ENCODE results near the gene PGD.
"Not testable (repeated sequence)": the region's sequence is repeated elsewhere in the genome, so short reads cannot be mapped to it uniquely, and the experiment has no call there.

- TF ChIP-seq MTA3 (CRISPR knock-in tag; IDR thresholded peaks at IDR 0.05); HDAC2 (CRISPR knock-in tag; IDR thresholded peaks at IDR 0.05); KDM1A (CRISPR knock-in tag; IDR thresholded peaks at IDR 0.05); BRCA1 (CRISPR knock-in tag; IDR thresholded peaks at IDR 0.05); TOE1 (CRISPR knock-in tag; IDR thresholded peaks at IDR 0.05); ZKSCAN1 (IDR thresholded peaks at IDR 0.05; ENCODE audit: low read length); YY1 (IDR thresholded peaks at IDR 0.05; ENCODE audit: insufficient read depth, insufficient replicate concordance, low read depth, low read length); ZNF274 (CRISPR knock-in tag; IDR thresholded peaks at IDR 0.05); CHD2 (IDR thresholded peaks at IDR 0.05; ENCODE audit: low read depth, low read length); SRF (IDR thresholded peaks at IDR 0.05; ENCODE audit: low read depth, low read length): not testable (repeated sequence)
- TF ChIP-seq, protein P1, sequence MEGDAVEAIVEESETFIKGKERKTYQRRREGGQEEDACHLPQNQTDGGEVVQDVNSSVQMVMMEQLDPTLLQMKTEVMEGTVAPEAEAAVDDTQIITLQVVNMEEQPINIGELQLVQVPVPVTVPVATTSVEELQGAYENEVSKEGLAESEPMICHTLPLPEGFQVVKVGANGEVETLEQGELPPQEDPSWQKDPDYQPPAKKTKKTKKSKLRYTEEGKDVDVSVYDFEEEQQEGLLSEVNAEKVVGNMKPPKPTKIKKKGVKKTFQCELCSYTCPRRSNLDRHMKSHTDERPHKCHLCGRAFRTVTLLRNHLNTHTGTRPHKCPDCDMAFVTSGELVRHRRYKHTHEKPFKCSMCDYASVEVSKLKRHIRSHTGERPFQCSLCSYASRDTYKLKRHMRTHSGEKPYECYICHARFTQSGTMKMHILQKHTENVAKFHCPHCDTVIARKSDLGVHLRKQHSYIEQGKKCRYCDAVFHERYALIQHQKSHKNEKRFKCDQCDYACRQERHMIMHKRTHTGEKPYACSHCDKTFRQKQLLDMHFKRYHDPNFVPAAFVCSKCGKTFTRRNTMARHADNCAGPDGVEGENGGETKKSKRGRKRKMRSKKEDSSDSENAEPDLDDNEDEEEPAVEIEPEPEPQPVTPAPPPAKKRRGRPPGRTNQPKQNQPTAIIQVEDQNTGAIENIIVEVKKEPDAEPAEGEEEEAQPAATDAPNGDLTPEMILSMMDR (CRISPR knock-in tag; IDR thresholded peaks at IDR 0.05) = not testable (repeated sequence)
Observed at GRCh38 chr1:10457462-10457861, 58.6 kb downstream of the PGD start.
